CD4-positive, alpha-beta T cell (primary cell): Measurements from ENCODE around the gene NHS. TPM values are rescaled to one million over a fixed set of nuclear protein-coding genes. Genes with fewer than 3 reads are reported as not detected.

Experiments used
- ATAC-seq: fragments of 200-7000 bp; cut with Tn5 transposase; one replicate; pipeline ENCODE4 v1.10.0; 2022; ENCODE audit warnings: mild to moderate bottlenecking; ENCODE audit not compliant: poor library complexity
- CTCF ChIA-PET: fragments of 350-600 bp; sonication (Branson Sonifier 250); formaldehyde crosslinking; loops from one replicate; lab custom pipeline; 2021; ENCODE audit warnings: antibody characterized with exemption, inconsistent platforms; lab: Charles Lee
- POLR2A ChIA-PET: fragments of 350-600 bp; sonication (Branson Sonifier 250); formaldehyde crosslinking; loops from one replicate; lab custom pipeline; 2021; ENCODE audit warnings: antibody characterized with exemption, inconsistent platforms; lab: Charles Lee
- DNase-seq, 14 experiments: peaks; one replicate each; pipeline ENCODE4 v3.0.0-alpha.2; 2013 to 2020; ENCODE audit warnings: mixed read lengths in 2 of 14
- H3K27ac ChIP-seq, 2 donors: one replicate each; pipeline versions ENCODE4 v1.5.1 to v1.7.0; 2013; ENCODE audit warnings: low read length in 2 of 2, low read depth in 1 of 2, mild to moderate bottlenecking in 1 of 2
- H3K27me3 ChIP-seq, 2 experiments: 1 replicate in 1 of 2; 2 replicates in 1 of 2; pipeline versions ENCODE4 v1.6.1 to v1.7.0; 2013; ENCODE audit warnings: low read length in 2 of 2, control low read depth in 1 of 2, mild to moderate bottlenecking in 1 of 2, moderate library complexity in 1 of 2; ENCODE audit not compliant: insufficient read depth in 2 of 2, control insufficient read depth in 1 of 2
- H3K36me3 ChIP-seq: one replicate; pipeline ENCODE4 v1.6.1; 2013; ENCODE audit warnings: low read length, control low read depth; ENCODE audit not compliant: insufficient read depth
- H3K4me1 ChIP-seq: one replicate; pipeline ENCODE4 v1.6.1; 2013; ENCODE audit warnings: low read length, control low read depth; ENCODE audit not compliant: insufficient read depth
- H3K4me3 ChIP-seq: one replicate; pipeline ENCODE4 v1.5.1; 2013; ENCODE audit warnings: mild to moderate bottlenecking, low read length, moderate library complexity
- H3K9me3 ChIP-seq, 2 experiments: 1 replicate in 1 of 2; 2 replicates in 1 of 2; pipeline versions ENCODE4 v1.6.1 to v1.7.0; 2013; ENCODE audit warnings: low read length in 2 of 2, mild to moderate bottlenecking in 2 of 2, control low read depth in 1 of 2, moderate library complexity in 1 of 2; ENCODE audit not compliant: control insufficient read depth in 1 of 2, insufficient read depth in 1 of 2
- H3K27ac Mint-ChIP-seq: one replicate; pipeline ENCODE4 v1.8.0; 2020; ENCODE audit warnings: mixed read lengths
- H3K27me3 Mint-ChIP-seq: one replicate; pipeline ENCODE4 v1.8.0; 2021; ENCODE audit warnings: mixed read lengths
- H3K36me3 Mint-ChIP-seq: one replicate; pipeline ENCODE4 v1.8.0; 2021; ENCODE audit warnings: low read depth, mixed read lengths
- H3K4me1 Mint-ChIP-seq: one replicate; pipeline ENCODE4 v1.8.0; 2021; ENCODE audit warnings: low read depth, mixed read lengths
- H3K4me3 Mint-ChIP-seq: one replicate; pipeline ENCODE4 v1.8.0; 2020; ENCODE audit warnings: mild to moderate bottlenecking, mixed read lengths
- H3K9me3 Mint-ChIP-seq: one replicate; pipeline ENCODE4 v1.8.0; 2020; ENCODE audit warnings: mixed read lengths
- CTCF ChIP-seq: fragments of 200-600 bp; IDR thresholded peaks from one replicate; pipeline ENCODE4 v1.8.0; 2022; ENCODE audit warnings: antibody characterized with exemption, mild to moderate bottlenecking
- intact Hi-C, 2 experiments: fragments of 100-400 bp; cut with DNase I in 1 of 2; cut with micrococcal nuclease in 1 of 2; formaldehyde crosslinking; loops; one replicate each; pipeline versions ENCODE4 v1.15.1 to v1.9.0; 2023 to 2025; cut with DNase I, micrococcal nuclease
- total RNA-seq, 174 experiments: library from RNA in 2 of 174; stranded (reverse) in 2 of 174; gene quantifications; one replicate each; pipeline ENCODE4 v1.2.3 and lab custom pipeline; 2021 to 2026

The NHS gene
- total RNA-seq, 2 experiments from 2014 or later = 0.36 to 0.53 TPM

GRCh38 chrX:17759990-17760389 is 385.0 kb downstream of the NHS start:
- H3K4me3 Mint-ChIP-seq = no peak overlapping the region
- intact Hi-C loops = no loop called here
- CTCF ChIA-PET = no interaction called here
- peaks cover 4% of the 10 kb centered on the region for H3K36me3 Mint-ChIP-seq
- Histone ChIP-seq H3K4me3 (no peak overlapping the region), H3K9me3 (no peaks in the 10 kb centered on the region), H3K27me3 (no peaks in the 10 kb centered on the region), H3K27ac (no peak overlapping the region), H3K36me3 (no peaks in the 10 kb centered on the region), H3K4me1 (no peaks in the 10 kb centered on the region)
- ATAC-seq (no peak), DNase-seq (no peak)
- H3K9me3 Mint-ChIP-seq = no peaks in the 10 kb centered on the region
- TF ChIP-seq CTCF = no peak
- H3K27me3 Mint-ChIP-seq = no peaks in the 10 kb centered on the region
- POLR2A ChIA-PET = no interaction called here
- no peak overlapping the region for H3K27ac Mint-ChIP-seq
- peaks cover 25% of the 10 kb centered on the region for H3K4me1 Mint-ChIP-seq

- Histone ChIP-seq H3K9me3 (no peaks in the 10 kb centered on the region), H3K4me3 (no peak overlapping the region), H3K4me1 (peaks cover 33% of the 10 kb centered on the region), H3K27ac (no peak overlapping the region), H3K36me3 (no peaks in the 10 kb centered on the region), H3K27me3 (no peaks in the 10 kb centered on the region)
- CTCF ChIA-PET = no interaction called here
- Mint-ChIP-seq H3K27ac (no peak overlapping the region), H3K9me3 (no peaks in the 10 kb centered on the region), H3K36me3 (no peaks in the 10 kb centered on the region), H3K4me3 (no peak overlapping the region), H3K4me1 (no peaks in the 10 kb centered on the region), H3K27me3 (no peaks in the 10 kb centered on the region)
- no peak for DNase-seq
- intact Hi-C loops = no loop called here
- no peak for ATAC-seq
- POLR2A ChIA-PET = no interaction called here
- TF ChIP-seq CTCF = no peak
These were observed 392.7 kb downstream of the NHS start for GRCh38 chrX:17767734-17768133.

- Mint-ChIP-seq H3K4me3 (no peak overlapping the region), H3K4me1 (no peaks in the 10 kb centered on the region), H3K9me3 (no peaks in the 10 kb centered on the region), H3K27ac (no peak overlapping the region), H3K36me3 (no peaks in the 10 kb centered on the region), H3K27me3 (no peaks in the 10 kb centered on the region)
- H3K36me3 ChIP-seq = no peaks in the 10 kb centered on the region
- H3K27me3 ChIP-seq = no peaks in the 10 kb centered on the region
- CTCF ChIA-PET = no interaction called here
- TF ChIP-seq CTCF = no peak
- H3K27ac ChIP-seq = no peak overlapping the region
- intact Hi-C loops = no loop called here
- ATAC-seq (no peak), DNase-seq (no peak)
- H3K4me1 ChIP-seq = peaks cover 43% of the 10 kb centered on the region
- POLR2A ChIA-PET = no interaction called here
- no peaks in the 10 kb centered on the region for H3K9me3 ChIP-seq
- H3K4me3 ChIP-seq = no peak overlapping the region
These were observed 394.0 kb downstream of the NHS start for GRCh38 chrX:17768997-17769396.
